ENCODE measurements around the gene CSNK2A2.

Gene CSNK2A2

DNA sequence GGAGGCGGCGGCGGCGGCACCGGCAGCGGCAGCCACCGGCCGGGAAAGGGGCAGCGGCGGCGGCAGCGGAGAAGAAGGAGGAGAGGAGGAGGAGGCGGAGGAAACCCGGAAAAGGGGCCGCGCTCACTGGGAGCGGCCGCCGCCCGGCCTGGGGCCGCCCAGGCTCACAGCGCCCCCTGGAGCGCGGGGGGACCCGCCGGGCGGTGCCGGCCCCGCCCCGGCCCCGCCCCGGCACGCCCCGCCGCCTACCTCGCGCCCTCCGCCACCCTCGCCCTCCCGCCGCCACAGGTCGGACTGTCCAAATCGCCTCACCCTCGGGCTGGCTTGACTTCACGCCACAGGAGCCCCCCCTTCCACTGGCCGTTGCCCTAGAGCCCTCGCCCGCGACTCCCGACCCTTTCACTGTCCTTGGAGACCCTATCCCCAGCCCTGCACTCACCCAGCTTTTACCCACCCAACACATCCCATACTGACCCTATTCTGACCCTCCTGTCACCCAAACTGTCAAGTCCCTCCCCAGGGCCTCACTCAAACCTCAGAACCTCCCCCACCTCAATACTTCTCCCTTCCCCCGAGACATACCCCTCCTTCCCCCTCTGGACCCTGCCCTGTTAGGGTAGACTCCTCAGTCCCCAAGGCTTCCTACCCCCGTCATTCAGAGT lies at the start of gene CSNK2A2:
Gene CSNK2A2 (minus strand): TSS at position 85 of the 662 bp plus-strand sequence. CDS start 370 bp downstream, outside the sequence.
- no peaks in the 10 kb centered on the region for H3K9me3 Mint-ChIP-seq
- H3K27ac Mint-ChIP-seq, result peak within 1 kb of the TSS; percentile 85
- H3K4me3 Mint-ChIP-seq, result peak within 1 kb of the TSS; percentile 87
- DNase-seq (ENCODE audit: low spot score in 2 of 2), result peak; percentile 56 to 66
- peak; percentile 94 for ATAC-seq (ENCODE audit: low read depth)
- peaks cover 22% of the 10 kb centered on the region for H3K4me1 Mint-ChIP-seq
- no peaks in the 10 kb centered on the region for H3K27me3 Mint-ChIP-seq
- peaks cover 11% of the 10 kb centered on the region for H3K36me3 Mint-ChIP-seq

DNA sequence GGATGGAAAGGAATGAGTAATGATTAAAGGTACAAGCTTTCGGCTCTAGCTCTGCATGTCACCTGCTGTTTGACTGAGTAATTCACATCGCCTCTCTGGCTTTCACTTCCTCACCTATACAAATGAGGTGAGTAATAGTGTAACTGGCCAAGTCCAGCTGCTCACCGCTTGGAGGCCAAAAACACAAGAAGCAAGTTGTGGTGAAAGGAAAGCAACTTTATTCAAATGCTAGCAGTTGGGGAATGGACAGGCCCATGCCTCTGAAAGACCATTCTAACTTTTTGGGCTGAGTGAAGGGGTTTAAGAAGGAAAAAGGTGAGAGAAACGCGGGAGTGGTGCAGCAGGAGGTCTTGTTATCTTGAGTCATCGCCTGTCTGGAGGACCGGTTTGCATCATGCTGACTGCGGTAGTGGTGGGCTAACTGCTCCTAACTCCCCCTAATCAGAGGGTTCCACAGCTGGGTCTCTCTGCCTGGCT lies 45.7 kb upstream of the CSNK2A2 start:
- peak overlapping the region; percentile 71 for H3K4me3 Mint-ChIP-seq
- H3K27ac Mint-ChIP-seq, result peak overlapping the region; percentile 83
- H3K27me3 Mint-ChIP-seq, result peaks cover 1% of the 10 kb centered on the region
- peaks cover 24% of the 10 kb centered on the region for H3K4me1 Mint-ChIP-seq
- ATAC-seq (ENCODE audit: low read depth) (peak; percentile 99), DNase-seq (ENCODE audit: low spot score in 2 of 2) (peak; percentile 27 to 66)
- H3K9me3 Mint-ChIP-seq, result no peaks in the 10 kb centered on the region
- H3K36me3 Mint-ChIP-seq, result peaks cover 2% of the 10 kb centered on the region

DNA sequence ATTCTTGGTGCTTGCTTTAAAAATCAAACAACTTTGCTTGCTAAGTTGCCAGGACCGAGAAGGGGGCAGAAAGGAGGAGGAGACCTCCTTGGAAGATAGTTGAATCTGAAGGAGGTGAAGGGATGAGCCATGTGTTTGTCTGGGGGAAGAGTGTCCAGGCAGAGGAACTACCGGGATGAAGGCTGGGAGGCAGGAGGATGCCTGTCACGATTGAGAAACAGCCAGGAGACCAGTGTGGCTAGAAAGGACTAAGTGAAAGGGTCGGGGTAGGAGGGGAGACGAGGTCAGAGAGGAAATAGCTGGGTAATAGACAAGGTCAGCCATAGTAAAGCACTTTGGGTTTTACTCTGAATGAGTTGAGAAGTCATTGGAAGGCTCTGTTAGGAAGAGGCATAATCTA lies 38.9 kb upstream of the CSNK2A2 start:
- H3K27me3 Mint-ChIP-seq, result peaks cover 3% of the 10 kb centered on the region
- no peak for ATAC-seq (ENCODE audit: low read depth)
- DNase-seq (ENCODE audit: low spot score in 2 of 2), result no peak
- H3K4me3 Mint-ChIP-seq, result peak overlapping the region; percentile 91
- no peaks in the 10 kb centered on the region for H3K36me3 Mint-ChIP-seq
- H3K27ac Mint-ChIP-seq, result peak overlapping the region; percentile 72
- no peaks in the 10 kb centered on the region for H3K9me3 Mint-ChIP-seq
- H3K4me1 Mint-ChIP-seq, result peaks cover 14% of the 10 kb centered on the region

DNA sequence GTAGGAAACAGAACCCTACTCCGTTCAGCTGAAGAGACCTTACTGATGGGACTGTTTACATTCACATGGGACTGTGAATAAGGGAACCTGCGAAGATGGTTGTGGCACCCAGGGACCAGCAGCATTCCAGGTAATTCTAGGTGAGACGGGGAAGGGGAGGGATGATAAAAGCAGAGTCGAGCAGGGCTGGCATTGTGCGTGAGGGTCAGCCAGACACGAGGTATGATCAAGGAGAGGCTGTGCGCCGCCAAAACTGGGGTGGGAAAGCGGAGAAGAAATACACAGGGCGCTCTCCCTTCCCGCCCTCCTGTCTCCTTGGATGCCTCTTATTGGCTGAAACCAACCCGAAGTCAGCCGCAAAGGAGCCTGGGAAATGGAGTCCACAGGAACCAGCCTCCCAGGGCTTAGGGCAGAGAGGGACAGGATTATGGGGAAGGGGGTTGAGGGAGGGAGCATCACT lies 38.4 kb upstream of the CSNK2A2 start:
- Mint-ChIP-seq H3K27me3 (peaks cover 3% of the 10 kb centered on the region), H3K9me3 (no peaks in the 10 kb centered on the region), H3K27ac (peak overlapping the region; percentile 72), H3K4me1 (peaks cover 14% of the 10 kb centered on the region), H3K4me3 (peak overlapping the region; percentile 91), H3K36me3 (no peaks in the 10 kb centered on the region)
- peak; percentile 25 to 34 for DNase-seq (ENCODE audit: low spot score in 2 of 2)
- ATAC-seq (ENCODE audit: low read depth), result peak; percentile 93

DNA sequence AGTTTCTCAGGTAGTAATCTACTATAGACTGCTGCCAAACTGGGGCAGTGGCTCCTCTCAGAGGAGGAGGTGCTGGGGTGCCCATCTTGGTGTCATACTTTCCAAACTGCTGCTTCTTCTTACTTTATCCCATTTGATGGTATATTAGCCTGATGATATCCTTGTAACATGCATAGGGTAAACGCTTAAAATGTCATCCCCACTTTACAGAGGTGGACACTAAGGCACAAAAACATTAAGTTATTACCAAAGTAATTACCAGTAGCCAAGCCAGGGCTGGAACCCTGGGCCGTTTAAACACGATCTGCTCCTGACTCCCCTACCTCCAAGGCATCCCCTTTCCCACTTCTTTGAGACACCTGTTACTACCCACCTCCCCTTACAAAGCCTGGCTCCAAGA lies 37.8 kb upstream of the CSNK2A2 start:
- DNase-seq (ENCODE audit: low spot score in 2 of 2) (no peak), ATAC-seq (ENCODE audit: low read depth) (no peak)
- H3K36me3 Mint-ChIP-seq, result no peaks in the 10 kb centered on the region
- H3K4me1 Mint-ChIP-seq, result peaks cover 14% of the 10 kb centered on the region
- peak overlapping the region; percentile 91 for H3K4me3 Mint-ChIP-seq
- no peaks in the 10 kb centered on the region for H3K9me3 Mint-ChIP-seq
- H3K27ac Mint-ChIP-seq, result no peak overlapping the region
- H3K27me3 Mint-ChIP-seq, result peaks cover 3% of the 10 kb centered on the region

DNA sequence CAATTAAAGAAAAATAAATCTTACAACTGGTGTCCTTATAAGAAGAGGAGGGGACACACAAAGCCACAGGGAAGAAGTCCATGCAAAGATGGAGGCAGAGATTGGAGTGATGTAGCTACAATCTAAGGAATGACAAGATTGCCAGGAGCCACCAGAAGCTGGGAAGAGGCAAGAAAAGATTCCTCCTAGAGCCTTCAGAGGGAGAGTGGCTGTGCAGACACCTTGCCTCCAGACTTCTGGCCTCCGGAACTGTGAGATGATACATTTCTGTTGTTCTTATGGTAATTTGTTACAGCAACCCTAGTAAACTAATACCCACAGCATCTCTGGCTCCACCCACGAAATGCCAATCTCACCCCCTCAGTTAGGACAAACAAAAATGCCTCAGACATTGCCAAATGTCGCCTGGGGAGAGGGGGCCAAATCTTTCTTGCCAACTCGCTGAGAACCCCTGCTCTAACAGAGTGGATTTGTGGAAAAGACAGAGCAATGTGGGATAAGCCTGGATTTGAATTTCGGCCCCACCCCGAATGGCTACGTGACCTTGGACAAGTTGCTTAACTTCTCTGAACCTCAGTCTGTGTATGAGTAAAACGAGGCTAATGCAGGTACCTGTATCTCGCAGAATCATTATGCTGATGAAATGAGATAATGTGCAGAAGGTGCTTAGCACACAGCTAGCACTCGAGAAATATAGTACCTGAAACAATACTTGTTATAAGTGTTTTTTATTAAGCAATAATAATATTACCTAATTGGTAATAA lies 37.1 kb upstream of the CSNK2A2 start:
- no peaks in the 10 kb centered on the region for H3K9me3 Mint-ChIP-seq
- no peak overlapping the region for H3K4me3 Mint-ChIP-seq
- DNase-seq (ENCODE audit: low spot score in 2 of 2) (no peak), ATAC-seq (ENCODE audit: low read depth) (no peak)
- peaks cover 3% of the 10 kb centered on the region for H3K27me3 Mint-ChIP-seq
- peaks cover 14% of the 10 kb centered on the region for H3K4me1 Mint-ChIP-seq
- no peak overlapping the region for H3K27ac Mint-ChIP-seq
- no peaks in the 10 kb centered on the region for H3K36me3 Mint-ChIP-seq

DNA sequence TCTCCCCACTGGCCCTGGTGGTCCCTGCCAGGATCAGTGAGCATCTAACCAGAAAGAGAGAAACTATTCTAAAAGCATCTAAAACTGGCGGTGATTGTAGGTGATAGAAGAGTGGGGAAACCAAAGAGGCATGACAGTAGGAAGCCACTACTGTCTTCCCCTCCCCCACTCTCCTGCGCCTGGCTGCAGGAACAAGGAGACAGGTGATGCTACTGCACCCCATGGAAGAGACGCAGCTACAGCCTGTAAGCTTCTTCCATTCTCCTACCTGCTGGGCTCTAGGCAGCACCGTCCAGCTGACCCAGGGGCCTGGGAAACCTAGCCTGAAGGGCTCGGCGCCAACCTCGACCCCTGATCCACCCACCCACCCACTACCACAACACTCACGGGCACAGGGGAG lies 32.4 kb upstream of the CSNK2A2 start:
- Mint-ChIP-seq H3K4me1 (no peaks in the 10 kb centered on the region), H3K36me3 (no peaks in the 10 kb centered on the region), H3K27ac (no peak overlapping the region), H3K27me3 (no peaks in the 10 kb centered on the region), H3K4me3 (no peak overlapping the region), H3K9me3 (no peaks in the 10 kb centered on the region)
- DNase-seq (ENCODE audit: low spot score in 2 of 2) (no peak), ATAC-seq (ENCODE audit: low read depth) (no peak)

DNA sequence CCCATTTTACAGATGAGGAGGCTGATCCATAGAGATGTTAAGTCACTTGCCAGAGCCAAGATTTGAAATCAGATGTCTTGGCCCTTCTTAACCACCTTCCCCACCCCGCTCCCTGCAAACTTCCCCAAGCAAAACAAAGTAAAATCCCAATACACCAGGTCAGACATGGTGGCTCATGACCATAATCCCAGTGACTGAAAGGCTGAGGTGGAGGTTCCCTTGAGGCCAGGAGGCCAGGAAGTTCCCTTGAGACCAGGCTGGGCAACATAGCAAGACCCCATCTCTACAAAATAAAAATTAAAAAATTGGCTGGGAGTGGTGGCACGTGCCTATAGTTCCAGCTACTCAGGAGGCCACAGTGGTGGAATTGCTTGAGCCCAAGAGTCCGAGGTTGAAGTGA lies 28.9 kb upstream of the CSNK2A2 start:
- Mint-ChIP-seq H3K4me1 (no peaks in the 10 kb centered on the region), H3K36me3 (no peaks in the 10 kb centered on the region), H3K27ac (no peak overlapping the region), H3K27me3 (peaks cover 3% of the 10 kb centered on the region), H3K9me3 (no peaks in the 10 kb centered on the region), H3K4me3 (no peak overlapping the region)
- no peak for ATAC-seq (ENCODE audit: low read depth)
- no peak for DNase-seq (ENCODE audit: low spot score in 2 of 2)

DNA sequence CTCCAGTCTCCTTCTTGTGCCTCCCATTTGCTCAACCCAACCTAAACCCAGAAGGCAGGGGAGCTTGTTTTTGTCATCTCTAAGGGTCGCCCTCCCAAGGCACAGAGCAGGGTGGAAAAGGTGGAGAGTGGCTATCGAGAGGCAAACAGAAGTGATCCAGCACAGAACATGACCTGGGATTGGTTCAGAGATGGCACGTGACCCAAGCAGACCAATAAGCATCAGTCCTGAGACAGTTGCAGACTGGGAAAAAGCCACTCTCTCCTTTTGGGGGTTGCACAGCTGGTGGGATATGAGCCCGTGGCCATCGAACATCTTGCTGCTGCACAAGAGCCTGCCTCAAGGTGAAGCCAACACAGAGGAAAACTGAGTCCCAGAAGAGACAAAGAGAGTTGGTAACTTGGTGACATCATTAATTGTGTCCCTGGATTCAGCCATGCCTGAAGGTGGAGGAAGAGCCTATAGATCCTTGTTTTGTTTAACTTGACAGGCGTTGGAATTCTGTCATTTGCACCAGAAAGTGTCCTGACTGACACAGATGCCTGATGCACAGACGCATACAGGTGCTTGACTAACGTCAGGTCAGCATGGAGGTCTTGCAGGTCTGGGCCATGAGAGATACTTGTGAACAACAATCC lies 28.2 kb upstream of the CSNK2A2 start:
- no peaks in the 10 kb centered on the region for H3K4me1 Mint-ChIP-seq
- H3K27ac Mint-ChIP-seq, result no peak overlapping the region
- no peak overlapping the region for H3K4me3 Mint-ChIP-seq
- peaks cover 3% of the 10 kb centered on the region for H3K27me3 Mint-ChIP-seq
- no peak for DNase-seq (ENCODE audit: low spot score in 2 of 2)
- ATAC-seq (ENCODE audit: low read depth), result no peak
- H3K36me3 Mint-ChIP-seq, result no peaks in the 10 kb centered on the region
- no peaks in the 10 kb centered on the region for H3K9me3 Mint-ChIP-seq

DNA sequence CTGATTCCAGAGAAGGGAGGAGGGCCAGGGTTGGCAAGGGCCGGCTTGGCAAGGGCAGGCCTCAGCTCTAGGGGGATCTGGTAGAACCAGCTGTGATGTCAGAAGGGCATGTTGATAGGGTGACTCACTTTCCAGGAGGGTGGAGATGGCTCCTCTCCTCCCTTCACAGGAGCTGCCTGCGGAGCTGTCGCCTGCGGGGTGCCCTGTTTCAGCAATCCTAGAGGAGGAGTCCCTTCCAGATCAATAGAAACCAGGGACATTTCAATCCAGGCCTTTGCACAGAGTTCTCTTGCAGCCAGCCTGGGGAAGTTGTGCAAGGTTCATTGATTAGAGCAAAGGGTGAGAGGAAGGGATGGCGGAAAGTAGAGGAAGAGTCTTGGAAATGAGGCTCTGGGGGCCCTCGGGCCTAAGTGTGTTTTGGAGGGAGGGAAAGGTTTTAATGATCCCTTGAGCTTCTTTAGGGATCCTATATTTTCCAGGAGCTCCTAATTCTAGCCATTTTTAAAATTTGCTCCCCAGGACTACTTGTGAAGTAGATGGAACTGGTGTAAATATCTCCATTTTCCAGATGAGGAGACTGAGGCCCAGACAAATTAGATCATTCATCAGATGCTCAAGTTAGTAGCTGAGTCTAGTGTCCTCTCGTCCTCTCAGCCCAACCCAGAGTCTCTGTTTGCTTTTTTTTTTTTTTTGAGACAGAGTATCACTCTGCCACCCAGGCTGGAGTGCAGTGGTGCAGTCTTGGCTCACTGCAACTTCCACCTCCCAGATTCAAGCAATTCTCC lies 24.8 kb upstream of the CSNK2A2 start:
- peaks cover 5% of the 10 kb centered on the region for H3K27me3 Mint-ChIP-seq
- no peak overlapping the region for H3K27ac Mint-ChIP-seq
- DNase-seq (ENCODE audit: low spot score in 2 of 2) (no peak), ATAC-seq (ENCODE audit: low read depth) (no peak)
- no peaks in the 10 kb centered on the region for H3K4me1 Mint-ChIP-seq
- peaks cover 1% of the 10 kb centered on the region for H3K36me3 Mint-ChIP-seq
- H3K9me3 Mint-ChIP-seq, result peaks cover 4% of the 10 kb centered on the region
- no peak overlapping the region for H3K4me3 Mint-ChIP-seq

DNA sequence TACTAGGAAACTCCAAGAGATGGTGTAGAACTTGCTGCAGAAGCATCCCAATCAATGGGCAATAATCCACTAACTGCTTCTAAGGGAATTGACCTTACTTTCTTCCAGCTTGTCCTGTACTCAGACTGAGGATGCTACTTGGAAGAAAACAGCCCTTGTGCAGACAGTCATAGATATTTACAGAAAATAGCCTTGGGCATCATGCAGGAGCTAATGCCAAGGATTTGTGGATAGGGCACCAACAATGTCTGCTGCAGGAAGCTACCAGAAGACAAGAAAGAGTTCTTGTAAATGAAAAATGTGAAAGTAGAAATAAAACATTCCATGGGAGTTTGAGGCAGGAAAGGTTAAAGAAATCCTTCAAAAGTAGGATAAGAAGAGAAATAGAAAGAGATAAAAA lies 21.5 kb upstream of the CSNK2A2 start:
- H3K4me3 Mint-ChIP-seq, result no peak overlapping the region
- H3K27ac Mint-ChIP-seq, result no peak overlapping the region
- DNase-seq (ENCODE audit: low spot score in 2 of 2) (no peak), ATAC-seq (ENCODE audit: low read depth) (no peak)
- H3K36me3 Mint-ChIP-seq, result peaks cover 1% of the 10 kb centered on the region
- H3K4me1 Mint-ChIP-seq, result peaks cover 5% of the 10 kb centered on the region
- H3K27me3 Mint-ChIP-seq, result peaks cover 10% of the 10 kb centered on the region
- H3K9me3 Mint-ChIP-seq, result peaks cover 4% of the 10 kb centered on the region

DNA sequence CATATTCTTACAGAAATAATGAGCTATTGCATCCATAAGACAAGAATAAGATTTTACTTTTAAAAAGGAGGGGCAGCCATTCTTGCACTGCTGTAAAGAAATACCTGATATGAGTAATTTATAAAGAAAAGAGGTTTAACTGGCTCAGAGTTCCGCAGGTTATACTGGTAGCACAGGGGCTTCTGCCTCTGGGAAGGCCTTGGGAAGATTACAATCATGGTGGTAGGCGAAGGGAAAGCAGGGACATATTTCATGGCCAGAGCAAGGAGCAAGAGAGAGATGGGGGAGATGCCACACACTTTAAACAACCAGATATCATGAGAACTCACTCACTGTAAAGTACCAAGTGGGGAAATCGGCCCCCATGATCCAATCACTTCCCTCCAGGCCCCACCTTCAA lies 20.9 kb upstream of the CSNK2A2 start:
- Mint-ChIP-seq H3K27me3 (peaks cover 6% of the 10 kb centered on the region), H3K27ac (no peak overlapping the region), H3K36me3 (peaks cover 1% of the 10 kb centered on the region), H3K4me3 (no peak overlapping the region), H3K4me1 (peaks cover 9% of the 10 kb centered on the region), H3K9me3 (peaks cover 4% of the 10 kb centered on the region)
- ATAC-seq (ENCODE audit: low read depth) (no peak), DNase-seq (ENCODE audit: low spot score in 2 of 2) (no peak)

DNA sequence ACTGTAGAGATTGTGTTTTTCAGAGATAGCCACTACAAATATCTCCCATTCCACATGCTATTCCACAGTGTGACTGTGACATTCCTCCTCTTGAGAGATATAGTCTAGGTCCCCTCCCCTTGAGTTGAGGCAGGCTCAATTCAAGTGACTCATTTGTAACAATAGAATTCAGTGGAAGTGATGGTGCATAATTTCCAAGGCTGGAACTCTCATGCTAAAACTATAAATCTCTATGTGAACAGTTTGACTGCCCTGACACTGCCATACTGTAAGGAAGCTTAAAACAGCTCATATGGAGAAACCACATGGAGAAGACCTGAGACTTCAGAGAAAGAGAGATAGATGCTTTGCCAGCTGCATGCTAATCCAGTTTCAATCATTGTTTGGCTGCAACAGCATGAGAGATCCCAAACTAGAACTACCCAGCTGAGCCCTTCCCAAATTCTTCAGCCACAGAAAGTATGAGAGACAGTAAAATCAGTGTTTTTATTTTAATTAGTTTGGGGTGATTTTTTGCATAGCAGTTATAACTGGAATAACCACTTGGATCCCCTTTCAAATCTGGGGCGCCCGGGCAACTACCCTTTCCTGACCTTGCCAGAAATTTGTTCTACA lies 19.5 kb upstream of the CSNK2A2 start:
- Mint-ChIP-seq H3K27me3 (peaks cover 6% of the 10 kb centered on the region), H3K27ac (no peak overlapping the region), H3K4me3 (no peak overlapping the region), H3K4me1 (peaks cover 18% of the 10 kb centered on the region), H3K9me3 (peaks cover 4% of the 10 kb centered on the region), H3K36me3 (peaks cover 1% of the 10 kb centered on the region)
- DNase-seq (ENCODE audit: low spot score in 2 of 2), result no peak
- ATAC-seq (ENCODE audit: low read depth), result no peak

Data from memory B cell (primary cell).